Activated naive CD8-positive, alpha-beta T cell treated with anti-CD3 and anti-CD28 coated beads for 36 hours (primary cell): ENCODE results near the gene YIPF4. TPM values are rescaled to one million over a fixed set of nuclear protein-coding genes. Genes with fewer than 3 reads are reported as not detected.

Experiments
- total RNA-seq, 2 experiments: library from RNA; stranded (reverse); gene quantifications; one replicate each; pipeline ENCODE4 v1.2.3, GENCODE V29; 2021

YIPF4 gene
- total RNA-seq, 2 experiments from 2014 or later, result 30.9 to 32.6 TPM

Other genes starting within 250 kb of the YIPF4 start
- 10 to 100 TPM; 69.4 to 72.5 TPM for gene DPY30, start 238.1 kb upstream of the YIPF4 start, total RNA-seq
- 10 to 100 TPM; 17.9 to 18.0 TPM for gene SPAST, start 214.3 kb upstream of the YIPF4 start, total RNA-seq
- gene SLC30A6, start 112.0 kb upstream of the YIPF4 start, total RNA-seq, result 10 to 100 TPM; 21.8 to 22.5 TPM
- not detected for gene NLRC4, start 13.0 kb upstream of the YIPF4 start, total RNA-seq
- 10 to 100 TPM; 59.7 to 60.9 TPM for gene BIRC6, start 79.1 kb downstream of the YIPF4 start, total RNA-seq